IMR-90 (cell line): ENCODE measurements around the gene SMYD4.

Source experiments
- CEBPB ChIP-seq: IDR thresholded peaks from 2 replicates; pipeline ENCODE4 v1.6.1; 2012; ENCODE audit warnings: low read depth, low read length, improper control_type of control experiment
- CHD1 ChIP-seq: IDR thresholded peaks from 2 replicates; pipeline ENCODE4 v1.6.1; 2012; ENCODE audit warnings: low read depth, low read length, improper control_type of control experiment
- MAFK ChIP-seq: IDR thresholded peaks from 2 replicates; pipeline ENCODE4 v1.6.1; 2012; ENCODE audit warnings: low read depth, low read length, improper control_type of control experiment
- MAZ ChIP-seq: IDR thresholded peaks from 2 replicates; pipeline ENCODE4 v1.6.1; 2012; ENCODE audit warnings: low read depth, mild to moderate bottlenecking, low read length, improper control_type of control experiment, moderate library complexity, borderline replicate concordance
- MXI1 ChIP-seq: IDR thresholded peaks from 2 replicates; pipeline ENCODE4 v1.6.1; 2012; ENCODE audit warnings: low read depth, mild to moderate bottlenecking, low read length, moderate library complexity, borderline replicate concordance
- POLR2A ChIP-seq: IDR thresholded peaks from 2 replicates; pipeline ENCODE4 v1.6.1; 2012; ENCODE audit warnings: mild to moderate bottlenecking, low read depth, low read length
- RAD21 ChIP-seq: IDR thresholded peaks from 2 replicates; pipeline ENCODE4 v1.6.1; 2012; ENCODE audit warnings: low read length, improper control_type of control experiment
- RFX5 ChIP-seq: IDR thresholded peaks from 2 replicates; pipeline ENCODE4 v1.8.0; 2012; ENCODE audit warnings: low read depth, mild to moderate bottlenecking, low read length, moderate library complexity
- SMC3 ChIP-seq: fragments of 150-350 bp; IDR thresholded peaks from 2 replicates; pipeline ENCODE4 v1.6.1; 2016; ENCODE audit warnings: low read depth, mild to moderate bottlenecking, antibody characterized with exemption, low read length, moderate library complexity
- TF ChIP-seq, protein P1 (sequence below): conservative IDR thresholded peaks from 2 replicates; pipeline ENCODE4 v1.5.1; 2012; ENCODE audit warnings: mild to moderate bottlenecking, low read depth, low read length, improper control_type of control experiment
- TF ChIP-seq, protein P2 (sequence below): fragments of 150-350 bp; IDR thresholded peaks from 2 replicates; pipeline ENCODE4 v1.6.1; 2016; ENCODE audit warnings: low read depth, mild to moderate bottlenecking, low read length, moderate library complexity, borderline replicate concordance

DNA sequence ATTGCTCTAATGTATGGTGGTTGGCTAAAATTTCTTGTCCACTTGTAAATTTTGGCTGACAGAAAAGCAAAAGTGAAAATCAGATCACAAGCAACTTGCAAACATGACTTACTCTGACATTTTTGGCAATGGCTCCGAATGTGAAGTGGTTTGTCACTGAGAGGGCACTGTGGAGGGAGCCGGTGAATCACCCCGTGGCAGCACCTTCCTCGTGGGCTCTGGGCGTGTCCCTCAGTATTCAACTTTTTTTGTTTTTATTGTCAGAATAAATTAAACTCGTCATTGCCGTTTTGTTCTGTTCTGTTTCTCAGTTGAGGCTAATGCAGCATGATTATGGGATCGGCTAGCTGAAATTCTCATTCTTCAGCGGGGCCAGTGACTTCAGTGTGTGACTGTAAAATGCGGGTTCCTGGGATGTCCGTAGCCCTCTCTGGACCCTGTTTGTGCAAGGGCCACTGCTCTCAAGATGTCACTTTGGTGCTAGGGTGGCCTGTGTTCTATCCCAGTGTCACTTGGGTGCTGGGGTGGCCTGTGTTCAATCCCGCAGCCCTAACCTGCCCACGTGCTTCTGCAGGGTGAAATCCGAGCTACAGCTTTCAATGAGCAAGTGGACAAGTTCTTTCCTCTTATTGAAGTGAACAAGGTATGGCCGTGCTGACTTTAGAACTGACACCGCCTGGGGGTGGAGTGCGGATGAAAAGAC, 48.9 kb upstream of the SMYD4 start:
- TF ChIP-seq RFX5, result no peak
- TF ChIP-seq, protein P1, sequence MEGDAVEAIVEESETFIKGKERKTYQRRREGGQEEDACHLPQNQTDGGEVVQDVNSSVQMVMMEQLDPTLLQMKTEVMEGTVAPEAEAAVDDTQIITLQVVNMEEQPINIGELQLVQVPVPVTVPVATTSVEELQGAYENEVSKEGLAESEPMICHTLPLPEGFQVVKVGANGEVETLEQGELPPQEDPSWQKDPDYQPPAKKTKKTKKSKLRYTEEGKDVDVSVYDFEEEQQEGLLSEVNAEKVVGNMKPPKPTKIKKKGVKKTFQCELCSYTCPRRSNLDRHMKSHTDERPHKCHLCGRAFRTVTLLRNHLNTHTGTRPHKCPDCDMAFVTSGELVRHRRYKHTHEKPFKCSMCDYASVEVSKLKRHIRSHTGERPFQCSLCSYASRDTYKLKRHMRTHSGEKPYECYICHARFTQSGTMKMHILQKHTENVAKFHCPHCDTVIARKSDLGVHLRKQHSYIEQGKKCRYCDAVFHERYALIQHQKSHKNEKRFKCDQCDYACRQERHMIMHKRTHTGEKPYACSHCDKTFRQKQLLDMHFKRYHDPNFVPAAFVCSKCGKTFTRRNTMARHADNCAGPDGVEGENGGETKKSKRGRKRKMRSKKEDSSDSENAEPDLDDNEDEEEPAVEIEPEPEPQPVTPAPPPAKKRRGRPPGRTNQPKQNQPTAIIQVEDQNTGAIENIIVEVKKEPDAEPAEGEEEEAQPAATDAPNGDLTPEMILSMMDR, result no peak
- TF ChIP-seq RAD21, result no peak
- no peak for TF ChIP-seq POLR2A
- no peak for TF ChIP-seq MAFK
- TF ChIP-seq, protein P2, sequence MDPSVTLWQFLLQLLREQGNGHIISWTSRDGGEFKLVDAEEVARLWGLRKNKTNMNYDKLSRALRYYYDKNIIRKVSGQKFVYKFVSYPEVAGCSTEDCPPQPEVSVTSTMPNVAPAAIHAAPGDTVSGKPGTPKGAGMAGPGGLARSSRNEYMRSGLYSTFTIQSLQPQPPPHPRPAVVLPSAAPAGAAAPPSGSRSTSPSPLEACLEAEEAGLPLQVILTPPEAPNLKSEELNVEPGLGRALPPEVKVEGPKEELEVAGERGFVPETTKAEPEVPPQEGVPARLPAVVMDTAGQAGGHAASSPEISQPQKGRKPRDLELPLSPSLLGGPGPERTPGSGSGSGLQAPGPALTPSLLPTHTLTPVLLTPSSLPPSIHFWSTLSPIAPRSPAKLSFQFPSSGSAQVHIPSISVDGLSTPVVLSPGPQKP, result no peak
- TF ChIP-seq CEBPB, result no peak
- TF ChIP-seq MAZ, result no peak
- TF ChIP-seq SMC3, result no peak
- no peak for TF ChIP-seq CHD1
- TF ChIP-seq MXI1, result no peak
